ENCODE measurements around the gene ANAPC2. TPM values are rescaled to one million over a fixed set of nuclear protein-coding genes. Genes with fewer than 3 reads are reported as not detected.

The ANAPC2 gene
- total RNA-seq, 4 donors from 2014 or later: 10.2 to 12.4 (median 10.8) TPM

DNA sequence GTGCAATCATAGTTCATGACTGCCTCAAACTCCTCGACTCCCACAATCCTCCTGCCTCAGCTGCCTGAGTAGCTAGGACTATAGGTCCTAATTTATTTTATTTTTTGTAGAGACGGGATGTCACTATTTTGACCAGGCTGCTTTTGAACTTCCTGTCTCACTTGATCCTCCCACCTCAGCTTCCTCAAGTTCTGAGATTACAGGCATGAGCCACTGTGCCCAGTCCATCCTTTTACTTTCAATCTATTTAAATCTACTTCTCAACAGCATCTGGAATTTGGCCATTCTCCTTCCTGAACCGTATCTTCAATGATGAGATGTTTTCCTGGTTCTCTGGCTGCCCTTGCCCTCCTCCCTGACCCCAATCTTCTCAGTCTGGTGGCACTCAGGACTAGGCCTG lies 61.6 kb downstream of the ANAPC2 start:
- Histone ChIP-seq H3K4me1 (peaks cover 12 to 17% of the 10 kb centered on the region in 2 donors), H3K27me3 (peaks cover 8 to 17% (median 11%) of the 10 kb centered on the region in 3 donors), H3K27ac (peak overlapping the region in 1 of 4 donors; percentile 27), H3K4me3 (peak overlapping the region in 1 of 4 donors; percentile 38), H3K9me3 (no peaks in the 10 kb centered on the region), H3K36me3 (no peaks in the 10 kb centered on the region)
- in situ Hi-C loops (cut with MboI; ENCODE audit: low sequenced_read_pairs in 4 of 4) (loop anchor here in 2 of 4 donors (10.0 kb wide), 2 partner anchors 88 to 98 kb away; partner anchors contain the start of genes CYSRT1 (in 1 of the 2), RNF208 (in 1 of the 2) and RNF224 (in 1 of the 2)), intact Hi-C loops (cut with DNase I; ENCODE audit: low total_unique reads) (no loop called here)
- TF ChIP-seq POLR2A (IDR thresholded peaks at IDR 0.05): no peak
- TF ChIP-seq CTCF (IDR thresholded peaks at IDR 0.05 in 4 of 5, conservative IDR thresholded peaks at IDR 0.05 in 1 of 5): no peak
- ATAC-seq (no peak), DNase-seq (no peak)

Small RNAs within 50 kb of the gene (microRNA-seq; reads per million reads assigned to microRNA genes)
- 0 reads per million in 2 donors for gene MIR3621 (ENCODE audit: borderline replicate concordance in 2 of 2)

Other genes with a start within 250 kb of the ANAPC2 start
- 100 to 1,000 TPM; 329 to 469 (median 435) TPM for gene FBXW5, start 243.8 kb downstream of the ANAPC2 start, total RNA-seq
- gene C8G, start 243.3 kb downstream of the ANAPC2 start, total RNA-seq: 1 to 10 TPM in 2 of 4 donors, not detected in 2; 1.7 to 5.2 TPM
- not detected for gene LCN12, start 236.3 kb downstream of the ANAPC2 start, total RNA-seq
- gene PTGDS, start 211.1 kb downstream of the ANAPC2 start, total RNA-seq: 10 to 100 TPM in 3 of 4 donors, 1 to 10 TPM in 1; 2.3 to 35.2 (median 27.0) TPM
- gene LCNL1, start 205.6 kb downstream of the ANAPC2 start, total RNA-seq: under 1 TPM in 1 of 4 donors, not detected in 3; 0.10 TPM
- gene PAXX, start 196.1 kb downstream of the ANAPC2 start, total RNA-seq: 10 to 100 TPM; 10.8 to 15.6 (median 14.6) TPM
- under 1 TPM in 1 of 4 donors, not detected in 3; 0.36 TPM for gene CLIC3, start 192.0 kb downstream of the ANAPC2 start, total RNA-seq
- 10 to 100 TPM; 14.1 to 20.0 (median 16.7) TPM for gene ABCA2, start 160.3 kb downstream of the ANAPC2 start, total RNA-seq
- not detected for gene FUT7, start 156.5 kb downstream of the ANAPC2 start, total RNA-seq
- 10 to 100 TPM; 11.3 to 22.3 (median 19.0) TPM for gene NPDC1, start 142.4 kb downstream of the ANAPC2 start, total RNA-seq
- gene ENTPD2, start 134.5 kb downstream of the ANAPC2 start, total RNA-seq: under 1 TPM in 2 of 4 donors, not detected in 2; 0.22 to 0.55 TPM
- under 1 TPM in 3 of 4 donors, not detected in 1; 0.16 to 0.24 (median 0.17) TPM for gene SAPCD2, start 118.0 kb downstream of the ANAPC2 start, total RNA-seq
- 1 to 10 TPM in 2 of 4 donors, under 1 TPM in 2; 0.49 to 2.5 (median 1.5) TPM for gene UAP1L1, start 111.0 kb downstream of the ANAPC2 start, total RNA-seq
- gene MAN1B1, start 101.6 kb downstream of the ANAPC2 start, total RNA-seq: 10 to 100 TPM; 15.9 to 31.9 (median 21.1) TPM
- gene DPP7, start 73.8 kb downstream of the ANAPC2 start, total RNA-seq: 10 to 100 TPM; 36.9 to 63.1 (median 55.9) TPM
- gene GRIN1, start 49.4 kb downstream of the ANAPC2 start, total RNA-seq: not detected
- not detected for gene LRRC26, start 18.5 kb downstream of the ANAPC2 start, total RNA-seq
- not detected for gene TMEM210, start 16.5 kb downstream of the ANAPC2 start, total RNA-seq
- 100 to 1,000 TPM in 2 of 4 donors, 10 to 100 TPM in 2; 73.3 to 164 (median 94.4) TPM for gene SSNA1, start 116 bp upstream of the ANAPC2 start, total RNA-seq
- 10 to 100 TPM in 1 of 4 donors, 1 to 10 TPM in 3; 3.4 to 10.2 (median 6.3) TPM for gene TPRN, start 12.2 kb upstream of the ANAPC2 start, total RNA-seq
- 10 to 100 TPM; 24.7 to 45.9 (median 32.0) TPM for gene TMEM203, start 17.1 kb upstream of the ANAPC2 start, total RNA-seq
- 1 to 10 TPM; 2.4 to 5.0 (median 4.1) TPM for gene NDOR1, start 17.1 kb upstream of the ANAPC2 start, total RNA-seq
- gene RNF208, start 33.7 kb upstream of the ANAPC2 start, total RNA-seq: 1 to 10 TPM; 1.1 to 6.5 (median 1.5) TPM
- gene CYSRT1, start 36.6 kb upstream of the ANAPC2 start, total RNA-seq: under 1 TPM in 1 of 4 donors, not detected in 3; 0.42 TPM
- not detected for gene RNF224, start 38.9 kb upstream of the ANAPC2 start, total RNA-seq
- gene SLC34A3, start 42.3 kb upstream of the ANAPC2 start, total RNA-seq: not detected
- gene TUBB4B, start 52.7 kb upstream of the ANAPC2 start, total RNA-seq: 100 to 1,000 TPM; 222 to 495 (median 363) TPM
- not detected for gene STPG3, start 62.7 kb upstream of the ANAPC2 start, total RNA-seq
- 10 to 100 TPM; 21.6 to 61.5 (median 39.4) TPM for gene NELFB, start 66.8 kb upstream of the ANAPC2 start, total RNA-seq
- gene TOR4A, start 89.2 kb upstream of the ANAPC2 start, total RNA-seq: 1 to 10 TPM; 1.2 to 2.8 (median 1.7) TPM
- gene NRARP, start 113.7 kb upstream of the ANAPC2 start, total RNA-seq: 1 to 10 TPM; 1.9 to 5.4 (median 3.4) TPM
- gene EXD3, start 234.6 kb upstream of the ANAPC2 start, total RNA-seq: 10 to 100 TPM in 1 of 4 donors, 1 to 10 TPM in 3; 4.8 to 12.5 (median 6.4) TPM
- gene NOXA1, start 234.8 kb upstream of the ANAPC2 start, total RNA-seq: 1 to 10 TPM in 3 of 4 donors, under 1 TPM in 1; 0.41 to 2.5 (median 1.8) TPM

Data from gastrocnemius medialis (tissue), 4 donors.